B cell (primary cell): ENCODE measurements around the gene NFILZ. TPM values are rescaled to one million over a fixed set of nuclear protein-coding genes. Genes with fewer than 3 reads are reported as not detected.

ENCODE experiments used
- ATAC-seq: fragments of 200-7000 bp; cut with Tn5 transposase; one replicate; pipeline ENCODE4 v1.10.0; 2021; ENCODE audit warnings: low read depth, mild to moderate bottlenecking, moderate number of reproducible peaks, moderate library complexity
- CTCF ChIA-PET: fragments of 350-600 bp; sonication (Branson Sonifier 250); formaldehyde crosslinking; loops from one replicate; lab custom pipeline; 2021; ENCODE audit warnings: antibody characterized with exemption, inconsistent platforms; lab: Charles Lee
- POLR2A ChIA-PET: fragments of 350-600 bp; sonication (Branson Sonifier 250); formaldehyde crosslinking; loops from one replicate; lab custom pipeline; 2021; ENCODE audit warnings: antibody characterized with exemption; lab: Charles Lee
- DNase-seq: peaks from one replicate; pipeline ENCODE4 v3.0.0; 2013
- H2AFZ ChIP-seq: 2 replicates; pipeline ENCODE4 v1.6.1; 2012; ENCODE audit warnings: mild to moderate bottlenecking, low read depth, low read length; ENCODE audit not compliant: insufficient read depth, poor library complexity, severe bottlenecking
- H3K27ac ChIP-seq, 2 donors: 1 replicate in 1 of 2; 2 replicates in 1 of 2; pipeline ENCODE4 v1.5.1; 2012 to 2013; ENCODE audit warnings: low read length in 2 of 2, mild to moderate bottlenecking in 2 of 2, moderate library complexity in 1 of 2
- H3K27me3 ChIP-seq, 4 experiments: fragments of 200-600 bp in 1 of 4; sonication (generic) in 1 of 4; replicated peaks in 1 of 4; 1 replicate in 2 of 4; 2 replicates in 2 of 4; pipeline versions ENCODE4 v1.6.1 to v1.7.0; 2013 to 2016; ENCODE audit warnings: low read length in 3 of 4, mild to moderate bottlenecking in 2 of 4, mixed read lengths in 1 of 4, moderate library complexity in 1 of 4; ENCODE audit not compliant: insufficient read depth in 4 of 4, control insufficient read depth in 3 of 4; ENCODE audit errors: control extremely low read depth in 1 of 4
- H3K36me3 ChIP-seq, 2 experiments: replicated peaks in 1 of 2; 1 replicate in 1 of 2; 2 replicates in 1 of 2; pipeline versions ENCODE4 v1.6.1 to v1.7.1; 2013; ENCODE audit warnings: low read length in 1 of 2; ENCODE audit not compliant: insufficient read depth in 2 of 2, control insufficient read depth in 1 of 2; ENCODE audit errors: control extremely low read depth in 1 of 2, extremely low read depth in 1 of 2
- H3K4me1 ChIP-seq, 2 donors: fragments of 200-600 bp in 1 of 2; sonication (generic) in 1 of 2; 1 replicate in 1 of 2; 2 replicates in 1 of 2; pipeline versions ENCODE4 v1.5.1 to v1.6.1; 2013 to 2017; ENCODE audit warnings: low read length in 2 of 2; ENCODE audit not compliant: control insufficient read depth in 2 of 2, insufficient read depth in 2 of 2
- H3K4me2 ChIP-seq: replicated peaks from 2 replicates; pipeline ENCODE3; 2012; ENCODE audit warnings: mild to moderate bottlenecking, low read depth, low read length; ENCODE audit not compliant: poor library complexity, severe bottlenecking
- H3K4me3 ChIP-seq, 5 experiments: fragments of 200-600 bp in 1 of 5; sonication (generic) in 1 of 5; 1 replicate in 3 of 5; 2 replicates in 2 of 5; pipeline versions ENCODE4 v1.5.1 to v1.7.0; 2011 to 2016; ENCODE audit warnings: low read length in 4 of 5, mild to moderate bottlenecking in 4 of 5, low read depth in 2 of 5, control low read depth in 1 of 5, moderate library complexity in 1 of 5; ENCODE audit not compliant: insufficient read depth in 1 of 5; ENCODE audit errors: control extremely low read depth in 1 of 5, extremely low read depth in 1 of 5
- H3K79me2 ChIP-seq: fragments of 200-600 bp; sonication (generic); one replicate; pipeline ENCODE4 v1.6.0; 2016; ENCODE audit warnings: low read length; ENCODE audit not compliant: control insufficient read depth, insufficient read depth
- H3K9ac ChIP-seq: fragments of 200-600 bp; sonication (generic); 2 replicates; pipeline ENCODE4 v1.6.1; 2017; ENCODE audit warnings: mild to moderate bottlenecking, low read length, moderate library complexity
- H3K9me3 ChIP-seq, 3 donors: one replicate each; pipeline versions ENCODE4 v1.6.1 to v1.7.1; 2013; ENCODE audit warnings: low read length in 2 of 3; ENCODE audit not compliant: control insufficient read depth in 2 of 3, insufficient read depth in 1 of 3; ENCODE audit errors: control extremely low read depth in 1 of 3
- H4K20me1 ChIP-seq: 2 replicates; pipeline ENCODE4 v1.6.0; 2012; ENCODE audit warnings: mild to moderate bottlenecking, low read length; ENCODE audit not compliant: insufficient read depth, control insufficient read depth, poor library complexity, severe bottlenecking
- H3K27ac Mint-ChIP-seq: one replicate; pipeline ENCODE4 v1.8.0; 2021; ENCODE audit warnings: mixed read lengths
- H3K27me3 Mint-ChIP-seq: one replicate; pipeline ENCODE4 v1.8.0; 2021; ENCODE audit warnings: mixed read lengths
- H3K4me1 Mint-ChIP-seq: one replicate; pipeline ENCODE4 v1.8.0; 2021; ENCODE audit warnings: mixed read lengths
- H3K4me3 Mint-ChIP-seq: one replicate; pipeline ENCODE4 v1.8.0; 2021; ENCODE audit warnings: mixed read lengths
- H3K9me3 Mint-ChIP-seq: one replicate; pipeline ENCODE4 v1.8.0; 2022; ENCODE audit warnings: mixed read lengths; ENCODE audit not compliant: insufficient read depth
- CTCF ChIP-seq: fragments of 200-600 bp; IDR thresholded peaks from one replicate; pipeline ENCODE4 v1.8.0; 2022; ENCODE audit warnings: antibody characterized with exemption, mild to moderate bottlenecking
- EZH2 ChIP-seq: IDR thresholded peaks from 2 replicates; pipeline ENCODE4 v1.6.1; 2012; ENCODE audit warnings: borderline replicate concordance, low read depth, mild to moderate bottlenecking, moderate library complexity, low read length; ENCODE audit not compliant: insufficient read depth, poor library complexity, severe bottlenecking
- WGBS: methylation state at CpG from one replicate; pipeline ENCODE4 v1.1.5; 2013; ENCODE audit warnings: missing lambda C conversion rate; ENCODE audit not compliant: insufficient coverage; 5-methylcytosine and 5-hydroxymethylcytosine counted together
- intact Hi-C: fragments of 100-400 bp; cut with micrococcal nuclease; formaldehyde crosslinking; loops from one replicate; pipeline ENCODE4 v1.10.0; 2022
- polyA plus RNA-seq: library from polyadenylated mRNA; depleted of rRNA; stranded (reverse); fragments of >200 nt; gene quantifications from 2 replicates; pipeline ENCODE4 v1.2.3, GENCODE V29; 2012
- total RNA-seq, 2 donors: library from RNA; stranded (reverse); fragments of 120-200 nt in 1 of 2; gene quantifications; 1 replicate in 1 of 2; 2 replicates in 1 of 2; pipeline versions ENCODE4 v1.2.3 to v1.2.4, GENCODE V29; 2013 to 2022

The NFILZ gene
- total and polyA plus RNA-seq, 2 donors (not counting 1 experiment from before 2014, with no cell fraction given): not detected

GRCh38 chr19:8601796-8602195 is 28.6 kb upstream of the NFILZ start:
- Histone ChIP-seq H3K9me3 (peaks cover 0 to 42% (median 6%) of the 10 kb centered on the region in 3 donors), H3K79me2 (no peaks in the 10 kb centered on the region), H3K27ac (no peak overlapping the region), H2AFZ (no peak overlapping the region), H3K27me3 (peaks cover 0 to 3% (median 0%) of the 10 kb centered on the region in 4 experiments), H3K9ac (no peak overlapping the region), H3K4me3 (no peak overlapping the region), H3K4me1 (no peaks in the 10 kb centered on the region), H3K36me3 (no peaks in the 10 kb centered on the region), H4K20me1 (no peaks in the 10 kb centered on the region), H3K4me2 (no peak overlapping the region)
- Mint-ChIP-seq H3K4me1 (no peaks in the 10 kb centered on the region), H3K4me3 (no peak overlapping the region), H3K27me3 (peaks cover 11% of the 10 kb centered on the region), H3K27ac (no peak overlapping the region), H3K9me3 (no peaks in the 10 kb centered on the region)
- ChIA-PET POLR2A (no interaction called here), CTCF (interaction anchor here (2.1 kb wide), 1 partner anchor 23 kb away, joined by 5 read pairs; no protein-coding TSS in a partner anchor)
- TF ChIP-seq CTCF: no peak
- no peak for TF ChIP-seq EZH2
- WGBS: 89% methylated on average over 5 of the region's 5 CpGs
- no peak for DNase-seq
- ATAC-seq: no peak
- intact Hi-C loops: no loop called here

- Histone ChIP-seq H3K4me2 (no peak overlapping the region), H3K4me3 (no peak overlapping the region), H3K79me2 (no peaks in the 10 kb centered on the region), H3K4me1 (peaks cover 16 to 22% of the 10 kb centered on the region in 2 donors), H3K9ac (no peak overlapping the region), H3K9me3 (peaks cover 0 to 34% (median 6%) of the 10 kb centered on the region in 3 donors), H3K27me3 (peaks cover 0 to 27% (median 19%) of the 10 kb centered on the region in 4 experiments), H3K27ac (no peak overlapping the region), H2AFZ (no peak overlapping the region), H3K36me3 (no peaks in the 10 kb centered on the region), H4K20me1 (no peaks in the 10 kb centered on the region)
- POLR2A ChIA-PET: no interaction called here
- Mint-ChIP-seq H3K27ac (no peak overlapping the region), H3K4me3 (no peak overlapping the region), H3K27me3 (peaks cover 39% of the 10 kb centered on the region), H3K9me3 (no peaks in the 10 kb centered on the region), H3K4me1 (peaks cover 13% of the 10 kb centered on the region)
- DNase-seq (no peak), ATAC-seq (no peak)
- no peak for TF ChIP-seq CTCF
- TF ChIP-seq EZH2: no peak
- WGBS: 98% methylated on average over 16 of the region's 17 CpGs
- CTCF ChIA-PET: no interaction called here
- intact Hi-C loops: no loop called here
Observed at GRCh38 chr19:8605514-8605913, 24.9 kb upstream of the NFILZ start.
